ENCODE results near the gene JAZF1.

- no peak for TF ChIP-seq POLR2A (IDR thresholded peaks at IDR 0.05)
- TF ChIP-seq, protein P1, sequence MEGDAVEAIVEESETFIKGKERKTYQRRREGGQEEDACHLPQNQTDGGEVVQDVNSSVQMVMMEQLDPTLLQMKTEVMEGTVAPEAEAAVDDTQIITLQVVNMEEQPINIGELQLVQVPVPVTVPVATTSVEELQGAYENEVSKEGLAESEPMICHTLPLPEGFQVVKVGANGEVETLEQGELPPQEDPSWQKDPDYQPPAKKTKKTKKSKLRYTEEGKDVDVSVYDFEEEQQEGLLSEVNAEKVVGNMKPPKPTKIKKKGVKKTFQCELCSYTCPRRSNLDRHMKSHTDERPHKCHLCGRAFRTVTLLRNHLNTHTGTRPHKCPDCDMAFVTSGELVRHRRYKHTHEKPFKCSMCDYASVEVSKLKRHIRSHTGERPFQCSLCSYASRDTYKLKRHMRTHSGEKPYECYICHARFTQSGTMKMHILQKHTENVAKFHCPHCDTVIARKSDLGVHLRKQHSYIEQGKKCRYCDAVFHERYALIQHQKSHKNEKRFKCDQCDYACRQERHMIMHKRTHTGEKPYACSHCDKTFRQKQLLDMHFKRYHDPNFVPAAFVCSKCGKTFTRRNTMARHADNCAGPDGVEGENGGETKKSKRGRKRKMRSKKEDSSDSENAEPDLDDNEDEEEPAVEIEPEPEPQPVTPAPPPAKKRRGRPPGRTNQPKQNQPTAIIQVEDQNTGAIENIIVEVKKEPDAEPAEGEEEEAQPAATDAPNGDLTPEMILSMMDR (IDR thresholded peaks at IDR 0.05), result no peak
Observed at GRCh38 chr7:28170701-28171100, 9.9 kb downstream of the JAZF1 start.

Measured in prostate gland (tissue), 2 donors.